ENCODE measurements around the gene IGSF3.

IGSF3 gene

DNA sequence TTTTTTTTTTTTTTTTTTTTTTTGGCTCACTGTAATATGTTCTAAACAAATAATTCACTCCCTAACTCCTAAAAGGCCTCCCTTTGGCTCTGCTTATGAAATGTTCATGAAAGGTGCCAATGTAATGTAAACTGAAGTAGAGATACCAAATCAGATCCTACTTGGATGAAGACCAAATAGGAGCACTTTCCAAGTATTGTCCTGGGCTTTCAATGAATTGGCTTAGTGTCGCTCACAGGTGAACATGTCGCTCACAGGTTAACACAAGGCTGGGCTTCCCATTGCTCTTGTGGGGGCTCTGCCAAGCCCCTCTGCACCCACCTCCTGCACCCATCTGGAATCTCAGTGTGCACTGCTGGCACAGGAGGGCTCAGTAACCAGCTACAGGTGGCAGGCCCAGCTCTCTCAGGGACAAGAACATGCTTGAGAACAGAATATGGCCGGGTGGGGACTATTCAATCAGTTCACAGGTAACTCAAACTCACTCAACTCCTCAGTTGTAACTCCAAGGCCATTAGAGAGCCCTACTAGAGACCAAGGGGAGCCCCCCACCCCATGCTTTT, 86.1 kb downstream of the IGSF3 start:
- in situ Hi-C loops (cut with MboI; ENCODE audit: low sequenced_read_pairs), result loop anchor here (25.0 kb wide), 1 partner anchor 481 kb away; the partner anchor contains the start of gene TTF2

GRCh38 chr1:116580446-116581322, 86.8 kb downstream of the IGSF3 start:
- in situ Hi-C loops (cut with MboI; ENCODE audit: low sequenced_read_pairs), result loop anchor here (25.0 kb wide), 1 partner anchor 482 kb away; the partner anchor contains the start of gene TTF2

GRCh38 chr1:116579259-116579875, 88.2 kb downstream of the IGSF3 start:
- in situ Hi-C loops (cut with MboI; ENCODE audit: low sequenced_read_pairs), result loop anchor here (25.0 kb wide), 1 partner anchor 483 kb away; the partner anchor contains the start of gene TTF2

DNA sequence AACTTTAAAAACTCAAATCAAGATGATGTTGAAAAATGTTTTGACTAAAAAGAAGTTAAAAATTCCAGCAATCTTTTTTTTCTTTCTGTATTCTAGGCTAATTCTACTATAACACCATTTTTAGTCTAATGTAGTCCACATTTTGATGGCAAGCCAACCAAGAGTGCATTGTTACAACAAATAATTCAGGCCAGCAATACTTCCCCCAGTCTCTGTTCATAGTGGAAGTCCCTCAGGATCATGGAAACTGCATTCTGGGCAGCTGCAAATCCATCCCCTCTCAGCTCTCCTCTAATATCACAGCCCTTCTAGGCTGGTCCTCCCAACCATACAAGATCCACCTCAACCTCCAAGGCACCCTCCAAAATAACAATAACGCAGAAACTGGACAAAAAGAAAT, 89.0 kb downstream of the IGSF3 start:
- in situ Hi-C loops (cut with MboI; ENCODE audit: low sequenced_read_pairs), result loop anchor here (25.0 kb wide), 1 partner anchor 484 kb away; the partner anchor contains the start of gene TTF2

DNA sequence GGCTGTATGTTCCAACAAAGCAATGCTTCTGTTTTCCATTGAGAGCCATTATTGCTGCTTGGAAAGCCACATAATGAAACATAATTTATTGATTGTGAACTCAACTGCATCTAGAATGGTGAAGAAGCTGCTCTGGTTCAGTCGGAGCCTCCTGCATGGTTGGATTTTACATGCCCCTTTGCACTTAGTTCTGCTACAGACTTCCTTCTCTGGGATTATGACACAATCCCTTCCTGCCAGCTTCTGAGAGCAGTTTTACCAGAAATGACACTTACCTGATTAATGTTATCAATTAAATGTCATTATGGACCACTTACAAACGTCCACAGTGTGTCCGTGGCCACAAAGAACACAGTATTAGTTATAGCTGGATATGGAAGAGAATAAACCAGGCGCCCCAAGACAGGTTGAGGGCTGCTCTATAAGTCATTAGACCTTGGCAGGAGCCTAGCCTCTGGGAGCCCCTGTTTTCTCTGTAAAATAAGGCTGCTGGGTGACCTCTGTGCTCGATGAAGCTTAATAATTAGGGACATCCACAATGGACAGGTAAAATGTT, 89.7 kb downstream of the IGSF3 start:
- in situ Hi-C loops (cut with MboI; ENCODE audit: low sequenced_read_pairs), result loop anchor here (25.0 kb wide), 1 partner anchor 484 kb away; the partner anchor contains the start of gene TTF2

DNA sequence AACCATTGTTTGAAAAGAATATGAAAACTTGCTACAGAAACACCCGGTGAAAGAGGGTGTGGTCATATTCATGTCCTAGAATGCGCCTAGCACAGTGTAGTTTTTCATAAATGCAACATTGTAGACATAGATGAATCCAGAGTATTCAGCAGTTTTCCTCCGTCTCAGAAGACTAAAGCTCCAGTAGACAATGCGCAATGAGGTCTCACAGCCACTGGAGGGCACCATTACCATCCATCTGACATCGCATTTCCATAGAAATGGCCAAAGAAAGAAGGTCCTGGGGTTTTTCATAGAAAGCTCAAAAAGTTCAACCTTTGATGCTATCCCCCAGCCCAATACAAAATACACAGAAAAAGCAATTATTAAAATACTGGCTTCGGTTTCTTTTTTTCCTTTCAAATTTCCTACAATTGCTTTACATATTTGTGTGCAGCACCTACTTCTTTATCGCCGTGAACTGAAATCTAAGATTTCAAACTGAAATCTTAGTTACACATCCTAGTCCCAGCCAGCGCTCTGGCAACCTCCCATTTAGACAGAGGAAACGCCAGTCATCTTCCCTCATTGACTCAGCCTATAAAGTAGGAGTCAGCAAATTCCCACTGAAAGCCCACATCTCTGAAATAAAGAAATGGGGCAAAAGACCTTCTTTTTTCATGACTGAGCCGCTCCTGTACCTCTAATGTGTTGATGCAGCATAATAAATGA, 92.8 kb downstream of the IGSF3 start:
- in situ Hi-C loops (cut with MboI; ENCODE audit: low sequenced_read_pairs), result loop anchor here (25.0 kb wide), 1 partner anchor 488 kb away; the partner anchor contains the start of gene TTF2

DNA sequence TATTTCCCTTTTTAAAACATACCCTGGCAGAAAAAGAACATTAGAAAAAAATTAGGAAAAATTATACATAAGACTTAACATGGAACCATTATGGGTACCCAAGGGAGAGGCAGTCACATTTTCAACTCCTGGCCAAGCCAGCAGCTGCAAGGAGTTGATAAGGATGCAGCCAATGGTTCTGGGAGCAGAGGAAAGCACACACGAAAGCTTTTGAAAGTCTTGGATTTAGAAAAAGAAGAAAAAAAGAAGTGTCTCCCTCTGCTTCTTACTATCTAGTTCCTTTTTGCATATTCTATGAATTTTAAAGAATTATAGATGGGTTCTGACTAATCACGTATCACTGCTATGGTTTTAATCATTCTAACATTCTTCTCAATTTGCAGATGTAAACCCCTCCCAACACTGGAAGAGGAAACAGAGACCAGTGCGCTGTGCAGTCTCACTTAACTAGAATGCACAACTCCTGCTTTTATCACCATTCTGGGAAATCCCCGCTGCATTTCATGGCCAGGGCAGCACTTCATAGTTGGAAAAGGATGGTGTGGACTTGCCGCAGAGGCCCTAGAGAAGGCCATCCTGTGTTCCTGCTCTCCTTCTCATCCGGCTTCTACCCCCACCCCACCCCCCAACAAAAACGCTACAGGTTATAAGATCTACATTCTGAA, 94.0 kb downstream of the IGSF3 start:
- in situ Hi-C loops (cut with MboI; ENCODE audit: low sequenced_read_pairs), result no loop called here

DNA sequence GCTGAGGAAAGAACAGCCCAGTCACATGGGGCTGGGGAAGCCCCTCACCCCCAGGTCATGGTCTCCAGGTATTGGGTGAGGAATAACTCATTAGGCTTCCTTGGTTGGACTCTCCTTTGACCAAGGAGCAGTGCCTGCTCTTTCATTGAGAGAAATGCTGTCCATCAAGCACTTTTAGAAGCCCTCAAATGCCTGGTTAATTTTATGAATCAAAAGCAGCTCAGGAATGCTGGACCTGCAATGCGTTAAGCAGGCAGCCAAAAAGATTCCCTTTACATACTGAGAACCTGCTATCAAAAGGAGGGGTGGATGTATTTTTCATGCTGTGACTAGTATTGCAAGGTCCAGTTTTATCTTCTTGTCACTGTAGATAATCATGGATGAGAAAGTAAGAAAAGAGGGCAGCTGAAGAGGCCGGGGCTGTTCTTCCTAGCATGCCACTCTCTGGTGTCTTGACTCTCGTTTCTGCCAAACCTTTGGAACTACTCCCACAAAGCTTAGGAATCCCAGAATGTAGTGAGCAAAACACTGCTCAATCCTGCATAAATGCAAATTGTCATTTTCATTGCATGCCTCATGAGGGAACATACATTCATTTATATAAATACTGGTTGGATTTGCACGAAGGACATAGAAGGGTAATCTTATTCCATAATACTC, 94.6 kb downstream of the IGSF3 start:
- in situ Hi-C loops (cut with MboI; ENCODE audit: low sequenced_read_pairs), result no loop called here

DNA sequence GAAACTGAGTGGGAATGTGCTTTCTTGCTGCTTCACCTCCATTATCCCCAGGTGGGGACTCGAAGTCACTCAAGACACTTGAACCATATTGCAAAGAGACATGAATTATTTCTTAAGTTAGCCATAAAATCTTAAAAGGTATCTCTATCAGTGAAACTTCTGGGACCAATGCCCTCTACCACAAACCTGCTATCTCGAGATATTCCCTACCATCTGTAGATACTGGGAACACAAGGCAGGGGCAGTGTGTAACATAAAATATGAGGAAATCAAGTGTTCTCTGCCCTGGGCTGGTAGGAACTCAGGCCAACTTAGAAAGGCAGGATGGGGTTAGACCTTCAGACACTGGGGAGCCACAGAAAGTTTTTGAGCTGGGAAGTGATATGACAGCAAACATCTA, 95.4 kb downstream of the IGSF3 start:
- in situ Hi-C loops (cut with MboI; ENCODE audit: low sequenced_read_pairs), result no loop called here

DNA sequence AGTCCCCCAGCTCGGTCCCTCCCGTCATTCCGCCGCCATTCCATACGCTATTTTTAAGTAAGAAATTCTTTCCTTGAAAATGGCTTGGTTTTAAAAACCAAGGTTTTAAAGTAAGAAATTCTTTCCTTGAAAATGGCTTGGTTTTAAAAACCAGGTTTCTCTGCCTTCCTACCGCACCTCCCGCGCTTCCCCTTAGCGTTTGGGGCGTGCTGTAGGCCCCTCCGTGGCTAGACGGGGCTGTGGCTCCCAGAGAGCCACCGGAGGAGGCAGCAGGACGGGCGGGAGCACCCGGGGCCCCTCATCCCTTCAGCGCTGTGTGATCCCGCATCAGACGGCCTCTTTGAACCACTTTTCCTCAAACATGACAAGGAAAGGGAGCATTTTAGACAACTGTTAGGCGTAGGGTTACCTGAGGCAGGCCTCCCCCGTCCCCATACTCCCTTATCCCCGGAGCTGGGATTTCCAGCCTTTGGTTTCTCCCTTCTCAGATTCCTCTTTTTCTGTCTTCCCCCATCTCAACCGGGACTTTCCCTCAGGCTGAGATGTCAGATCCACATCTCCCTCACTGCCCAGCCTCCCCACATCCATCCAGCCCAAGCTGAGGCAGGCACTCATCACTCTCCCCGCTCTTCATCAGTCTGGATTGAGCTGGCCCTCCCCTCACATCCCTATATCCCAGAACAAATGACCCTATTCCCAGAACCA, 96.2 kb downstream of the IGSF3 start:
- in situ Hi-C loops (cut with MboI; ENCODE audit: low sequenced_read_pairs), result no loop called here

GRCh38 chr1:116570358-116571214, 96.9 kb downstream of the IGSF3 start, which contains the start of gene CD58:
CD58 (minus strand) TSS chr1:116571026; CDS start chr1:116570972, 54 bp downstream.
- in situ Hi-C loops (cut with MboI; ENCODE audit: low sequenced_read_pairs), result no loop called here

GRCh38 chr1:116569776-116570357, 97.7 kb downstream of the IGSF3 start:
- in situ Hi-C loops (cut with MboI; ENCODE audit: low sequenced_read_pairs), result no loop called here

GRCh38 chr1:116569381-116569670, 98.2 kb downstream of the IGSF3 start:
- in situ Hi-C loops (cut with MboI; ENCODE audit: low sequenced_read_pairs), result no loop called here

GRCh38 chr1:116568662-116569380, 98.7 kb downstream of the IGSF3 start:
- in situ Hi-C loops (cut with MboI; ENCODE audit: low sequenced_read_pairs), result no loop called here

DNA sequence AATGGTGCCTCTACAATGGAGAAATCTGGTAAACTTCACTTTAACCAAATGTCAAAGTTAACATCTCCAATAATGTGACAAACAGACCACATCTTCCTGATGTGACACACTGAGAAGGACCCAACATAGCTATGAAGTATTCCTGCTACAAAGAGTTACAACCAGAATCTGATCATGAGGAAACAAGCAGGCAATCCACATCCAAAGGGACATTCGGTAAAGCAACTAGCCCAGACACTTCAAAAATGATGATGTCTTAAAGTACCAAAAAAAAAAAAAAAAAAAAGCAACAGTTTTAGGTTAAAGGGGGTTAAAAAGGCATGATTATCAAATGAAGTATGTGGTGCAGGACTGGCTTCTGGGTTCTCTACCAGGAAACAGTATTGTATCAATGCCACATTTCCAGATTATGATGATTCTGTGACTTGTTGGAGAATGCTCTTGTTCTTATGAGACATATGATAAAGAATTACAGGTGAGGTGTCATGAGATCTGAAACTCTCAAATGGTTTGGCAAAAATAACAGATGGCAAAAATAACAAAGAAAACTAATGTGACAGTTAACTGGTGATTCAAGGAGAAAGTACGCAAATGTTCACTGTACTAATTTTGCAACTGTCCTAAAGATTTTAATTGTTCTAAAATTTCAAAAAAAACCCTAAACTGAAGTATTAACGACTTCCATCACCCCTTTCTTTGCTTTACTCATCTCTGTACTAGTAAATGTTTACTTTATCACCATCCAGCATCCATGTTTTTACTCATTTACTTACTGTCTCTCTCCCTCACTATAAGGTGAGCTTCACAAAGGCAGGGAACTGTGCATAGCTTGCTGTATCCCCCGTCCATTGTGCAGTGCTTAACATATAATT, 99.5 kb downstream of the IGSF3 start:
- in situ Hi-C loops (cut with MboI; ENCODE audit: low sequenced_read_pairs), result no loop called here

- in situ Hi-C loops (cut with MboI; ENCODE audit: low sequenced_read_pairs), result no loop called here
These were observed 102.3 kb downstream of the IGSF3 start for GRCh38 chr1:116565222-116565621.
